ENCODE results near the gene AKR7A3.

- TF ChIP-seq, protein P1, sequence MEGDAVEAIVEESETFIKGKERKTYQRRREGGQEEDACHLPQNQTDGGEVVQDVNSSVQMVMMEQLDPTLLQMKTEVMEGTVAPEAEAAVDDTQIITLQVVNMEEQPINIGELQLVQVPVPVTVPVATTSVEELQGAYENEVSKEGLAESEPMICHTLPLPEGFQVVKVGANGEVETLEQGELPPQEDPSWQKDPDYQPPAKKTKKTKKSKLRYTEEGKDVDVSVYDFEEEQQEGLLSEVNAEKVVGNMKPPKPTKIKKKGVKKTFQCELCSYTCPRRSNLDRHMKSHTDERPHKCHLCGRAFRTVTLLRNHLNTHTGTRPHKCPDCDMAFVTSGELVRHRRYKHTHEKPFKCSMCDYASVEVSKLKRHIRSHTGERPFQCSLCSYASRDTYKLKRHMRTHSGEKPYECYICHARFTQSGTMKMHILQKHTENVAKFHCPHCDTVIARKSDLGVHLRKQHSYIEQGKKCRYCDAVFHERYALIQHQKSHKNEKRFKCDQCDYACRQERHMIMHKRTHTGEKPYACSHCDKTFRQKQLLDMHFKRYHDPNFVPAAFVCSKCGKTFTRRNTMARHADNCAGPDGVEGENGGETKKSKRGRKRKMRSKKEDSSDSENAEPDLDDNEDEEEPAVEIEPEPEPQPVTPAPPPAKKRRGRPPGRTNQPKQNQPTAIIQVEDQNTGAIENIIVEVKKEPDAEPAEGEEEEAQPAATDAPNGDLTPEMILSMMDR (IDR thresholded peaks at IDR 0.05), result no peak
- no peak for TF ChIP-seq POLR2A (IDR thresholded peaks at IDR 0.05)
These were observed 49.8 kb upstream of the AKR7A3 start for GRCh38 chr1:19338323-19338762.
